ENCODE results near the gene PTPRG.

DNA sequence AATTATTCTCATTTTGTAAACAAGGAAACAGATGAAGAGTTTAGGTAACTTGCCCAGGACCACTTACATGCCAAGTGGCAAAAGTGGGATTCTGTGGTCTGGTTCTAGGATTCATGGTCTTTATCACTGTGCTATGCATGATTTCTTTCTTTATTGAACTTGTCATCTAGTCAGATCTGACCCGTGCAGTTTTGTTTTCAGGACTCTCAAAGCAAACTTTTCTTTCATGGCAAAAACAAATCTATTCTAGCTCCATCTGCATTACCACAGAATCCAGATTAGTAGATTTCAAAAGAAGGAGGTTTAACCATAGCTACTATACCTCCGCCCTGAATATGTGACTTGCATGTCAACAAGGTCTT is 404.4 kb downstream of the PTPRG start:
- TF ChIP-seq, protein P1, sequence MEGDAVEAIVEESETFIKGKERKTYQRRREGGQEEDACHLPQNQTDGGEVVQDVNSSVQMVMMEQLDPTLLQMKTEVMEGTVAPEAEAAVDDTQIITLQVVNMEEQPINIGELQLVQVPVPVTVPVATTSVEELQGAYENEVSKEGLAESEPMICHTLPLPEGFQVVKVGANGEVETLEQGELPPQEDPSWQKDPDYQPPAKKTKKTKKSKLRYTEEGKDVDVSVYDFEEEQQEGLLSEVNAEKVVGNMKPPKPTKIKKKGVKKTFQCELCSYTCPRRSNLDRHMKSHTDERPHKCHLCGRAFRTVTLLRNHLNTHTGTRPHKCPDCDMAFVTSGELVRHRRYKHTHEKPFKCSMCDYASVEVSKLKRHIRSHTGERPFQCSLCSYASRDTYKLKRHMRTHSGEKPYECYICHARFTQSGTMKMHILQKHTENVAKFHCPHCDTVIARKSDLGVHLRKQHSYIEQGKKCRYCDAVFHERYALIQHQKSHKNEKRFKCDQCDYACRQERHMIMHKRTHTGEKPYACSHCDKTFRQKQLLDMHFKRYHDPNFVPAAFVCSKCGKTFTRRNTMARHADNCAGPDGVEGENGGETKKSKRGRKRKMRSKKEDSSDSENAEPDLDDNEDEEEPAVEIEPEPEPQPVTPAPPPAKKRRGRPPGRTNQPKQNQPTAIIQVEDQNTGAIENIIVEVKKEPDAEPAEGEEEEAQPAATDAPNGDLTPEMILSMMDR (conservative IDR thresholded peaks at IDR 0.05), result no peak
- TF ChIP-seq ZFX (IDR thresholded peaks at IDR 0.05), result no peak
